ENCODE results near the gene CACNA1H. TPM values are rescaled to one million over a fixed set of nuclear protein-coding genes. Genes with fewer than 3 reads are reported as not detected.
"Not testable (repeated sequence)": the region's sequence is repeated elsewhere in the genome, so short reads cannot be mapped to it uniquely, and the experiment has no call there.

The CACNA1H gene
- total RNA-seq, 2 experiments from 2014 or later = 0.86 to 0.98 TPM

- H3K9me3 Mint-ChIP-seq (ENCODE audit: low read depth) = no peaks in the 10 kb centered on the region
- H3K36me3 Mint-ChIP-seq (ENCODE audit: low read depth) = no peaks in the 10 kb centered on the region
- DNase-seq (no peak), ATAC-seq (no peak)
- intact Hi-C loops (cut with DNase I, micrococcal nuclease) = loop anchor here (2.0 kb wide), 2 partner anchors 89 to 139 kb away; no protein-coding TSS in a partner anchor
- H3K27me3 Mint-ChIP-seq = no peaks in the 10 kb centered on the region
- H3K27ac Mint-ChIP-seq = no peak overlapping the region
- CTCF ChIA-PET = no interaction called here
- no peaks in the 10 kb centered on the region for H3K4me1 Mint-ChIP-seq
- POLR2A ChIA-PET = no interaction called here
- H3K4me3 Mint-ChIP-seq = no peak overlapping the region
Observed at GRCh38 chr16:1195393-1195666, 42.4 kb downstream of the CACNA1H start.

GRCh38 chr16:1196494-1196893 lies 43.6 kb downstream of the CACNA1H start:
- no peaks in the 10 kb centered on the region for H3K36me3 Mint-ChIP-seq (ENCODE audit: low read depth)
- intact Hi-C loops (cut with DNase I, micrococcal nuclease) = no loop called here
- no peaks in the 10 kb centered on the region for H3K9me3 Mint-ChIP-seq (ENCODE audit: low read depth)
- no peak overlapping the region for H3K4me3 Mint-ChIP-seq
- CTCF ChIA-PET = no interaction called here
- no peak overlapping the region for H3K27ac Mint-ChIP-seq
- DNase-seq (no peak), ATAC-seq (no peak)
- H3K4me1 Mint-ChIP-seq = no peaks in the 10 kb centered on the region
- no peaks in the 10 kb centered on the region for H3K27me3 Mint-ChIP-seq
- POLR2A ChIA-PET = no interaction called here

GRCh38 chr16:1197237-1197866 lies 44.4 kb downstream of the CACNA1H start:
- ATAC-seq (no peak), DNase-seq (no peak)
- Mint-ChIP-seq H3K4me3 (no peak overlapping the region), H3K9me3 (ENCODE audit: low read depth) (no peaks in the 10 kb centered on the region), H3K27me3 (no peaks in the 10 kb centered on the region), H3K27ac (no peak overlapping the region), H3K36me3 (ENCODE audit: low read depth) (no peaks in the 10 kb centered on the region), H3K4me1 (no peaks in the 10 kb centered on the region)
- ChIA-PET CTCF (no interaction called here), POLR2A (no interaction called here)
- intact Hi-C loops (cut with DNase I, micrococcal nuclease) = no loop called here

- ChIA-PET POLR2A (no interaction called here), CTCF (no interaction called here)
- no peak overlapping the region for H3K4me3 Mint-ChIP-seq
- no peak overlapping the region for H3K27ac Mint-ChIP-seq
- no peaks in the 10 kb centered on the region for H3K4me1 Mint-ChIP-seq
- no peaks in the 10 kb centered on the region for H3K9me3 Mint-ChIP-seq (ENCODE audit: low read depth)
- DNase-seq (no peak), ATAC-seq (no peak)
- H3K27me3 Mint-ChIP-seq = no peaks in the 10 kb centered on the region
- intact Hi-C loops (cut with DNase I, micrococcal nuclease) = no loop called here
- H3K36me3 Mint-ChIP-seq (ENCODE audit: low read depth) = no peaks in the 10 kb centered on the region
Observed at GRCh38 chr16:1198194-1198593, 45.3 kb downstream of the CACNA1H start.

GRCh38 chr16:1198671-1199346 lies 45.9 kb downstream of the CACNA1H start:
- CTCF ChIA-PET; H3K4me3 Mint-ChIP-seq; H3K4me1 Mint-ChIP-seq; POLR2A ChIA-PET; intact Hi-C loops (cut with DNase I, micrococcal nuclease); H3K27ac Mint-ChIP-seq; H3K36me3 Mint-ChIP-seq (ENCODE audit: low read depth); ATAC-seq; H3K27me3 Mint-ChIP-seq; H3K9me3 Mint-ChIP-seq (ENCODE audit: low read depth): not testable (repeated sequence)
- peak; percentile 57 for DNase-seq

GRCh38 chr16:1199347-1200013 lies 46.6 kb downstream of the CACNA1H start:
- Mint-ChIP-seq H3K4me3 (no peak overlapping the region), H3K36me3 (ENCODE audit: low read depth) (no peaks in the 10 kb centered on the region), H3K27me3 (no peaks in the 10 kb centered on the region), H3K4me1 (no peaks in the 10 kb centered on the region), H3K27ac (no peak overlapping the region), H3K9me3 (ENCODE audit: low read depth) (no peaks in the 10 kb centered on the region)
- DNase-seq (peak; percentile 20), ATAC-seq (no peak)
- CTCF ChIA-PET = no interaction called here
- POLR2A ChIA-PET = no interaction called here
- intact Hi-C loops (cut with DNase I, micrococcal nuclease) = no loop called here

GRCh38 chr16:1200014-1200627 lies 47.2 kb downstream of the CACNA1H start:
- ChIA-PET CTCF (no interaction called here), POLR2A (no interaction called here)
- Mint-ChIP-seq H3K9me3 (ENCODE audit: low read depth) (no peaks in the 10 kb centered on the region), H3K4me1 (no peaks in the 10 kb centered on the region), H3K4me3 (no peak overlapping the region), H3K36me3 (ENCODE audit: low read depth) (no peaks in the 10 kb centered on the region), H3K27me3 (no peaks in the 10 kb centered on the region), H3K27ac (no peak overlapping the region)
- no peak for DNase-seq
- intact Hi-C loops (cut with DNase I, micrococcal nuclease) = no loop called here
- no peak for ATAC-seq

- intact Hi-C loops (cut with DNase I, micrococcal nuclease) = no loop called here
- no peaks in the 10 kb centered on the region for H3K36me3 Mint-ChIP-seq (ENCODE audit: low read depth)
- no peak overlapping the region for H3K4me3 Mint-ChIP-seq
- CTCF ChIA-PET = no interaction called here
- ATAC-seq (no peak), DNase-seq (no peak)
- POLR2A ChIA-PET = no interaction called here
- no peak overlapping the region for H3K27ac Mint-ChIP-seq
- H3K9me3 Mint-ChIP-seq (ENCODE audit: low read depth) = no peaks in the 10 kb centered on the region
- H3K4me1 Mint-ChIP-seq = no peaks in the 10 kb centered on the region
- H3K27me3 Mint-ChIP-seq = no peaks in the 10 kb centered on the region
Observed at GRCh38 chr16:1201444-1201843, 48.5 kb downstream of the CACNA1H start.

- Mint-ChIP-seq H3K4me3 (no peak overlapping the region), H3K36me3 (ENCODE audit: low read depth) (no peaks in the 10 kb centered on the region), H3K27me3 (no peaks in the 10 kb centered on the region), H3K9me3 (ENCODE audit: low read depth) (no peaks in the 10 kb centered on the region), H3K4me1 (no peaks in the 10 kb centered on the region), H3K27ac (no peak overlapping the region)
- ChIA-PET CTCF (no interaction called here), POLR2A (no interaction called here)
- ATAC-seq (no peak), DNase-seq (no peak)
- intact Hi-C loops (cut with DNase I, micrococcal nuclease) = no loop called here
Observed at GRCh38 chr16:1202274-1202673, 49.4 kb downstream of the CACNA1H start.

GRCh38 chr16:1204933-1205332 lies 52.0 kb downstream of the CACNA1H start:
- Mint-ChIP-seq H3K4me3 (no peak overlapping the region), H3K27ac (no peak overlapping the region), H3K4me1 (peaks cover 5% of the 10 kb centered on the region), H3K36me3 (ENCODE audit: low read depth) (no peaks in the 10 kb centered on the region), H3K27me3 (no peaks in the 10 kb centered on the region), H3K9me3 (ENCODE audit: low read depth) (no peaks in the 10 kb centered on the region)
- intact Hi-C loops (cut with DNase I, micrococcal nuclease) = no loop called here
- DNase-seq (no peak), ATAC-seq (no peak)
- POLR2A ChIA-PET = no interaction called here
- CTCF ChIA-PET = no interaction called here

GRCh38 chr16:1206326-1206725 lies 53.4 kb downstream of the CACNA1H start:
- no peaks in the 10 kb centered on the region for H3K27me3 Mint-ChIP-seq
- intact Hi-C loops (cut with DNase I, micrococcal nuclease) = no loop called here
- H3K36me3 Mint-ChIP-seq (ENCODE audit: low read depth) = no peaks in the 10 kb centered on the region
- no peak overlapping the region for H3K4me3 Mint-ChIP-seq
- H3K27ac Mint-ChIP-seq = no peak overlapping the region
- POLR2A ChIA-PET = no interaction called here
- H3K9me3 Mint-ChIP-seq (ENCODE audit: low read depth) = no peaks in the 10 kb centered on the region
- no peak for DNase-seq
- no peak for ATAC-seq
- peaks cover 5% of the 10 kb centered on the region for H3K4me1 Mint-ChIP-seq
- CTCF ChIA-PET = no interaction called here

GRCh38 chr16:1206786-1207185 lies 53.9 kb downstream of the CACNA1H start:
- Mint-ChIP-seq H3K27ac (no peak overlapping the region), H3K4me1 (peaks cover 5% of the 10 kb centered on the region), H3K4me3 (peak overlapping the region; percentile 36), H3K27me3 (no peaks in the 10 kb centered on the region), H3K9me3 (ENCODE audit: low read depth) (no peaks in the 10 kb centered on the region), H3K36me3 (ENCODE audit: low read depth) (no peaks in the 10 kb centered on the region)
- intact Hi-C loops (cut with DNase I, micrococcal nuclease) = no loop called here
- DNase-seq (peak; percentile 23), ATAC-seq (peak; percentile 27)
- ChIA-PET CTCF (no interaction called here), POLR2A (no interaction called here)
